GM12873 (cell line): Measurements from ENCODE around the gene ELFN1.

Experiments used
- CTCF ChIP-seq: IDR thresholded peaks from 2 replicates; pipeline ENCODE4 v1.5.1; 2012; ENCODE audit warnings: low read depth, mild to moderate bottlenecking, moderate library complexity, low read length, control low read depth; ENCODE audit not compliant: insufficient read depth; ENCODE audit errors: missing control alignments

Gene ELFN1

GRCh38 chr7:1725199-1725690 is 55.2 kb downstream of the ELFN1 start:
- TF ChIP-seq CTCF: no peak

- no peak for TF ChIP-seq CTCF
Measured at GRCh38 chr7:1725766-1726630, 55.9 kb downstream of the ELFN1 start.

DNA sequence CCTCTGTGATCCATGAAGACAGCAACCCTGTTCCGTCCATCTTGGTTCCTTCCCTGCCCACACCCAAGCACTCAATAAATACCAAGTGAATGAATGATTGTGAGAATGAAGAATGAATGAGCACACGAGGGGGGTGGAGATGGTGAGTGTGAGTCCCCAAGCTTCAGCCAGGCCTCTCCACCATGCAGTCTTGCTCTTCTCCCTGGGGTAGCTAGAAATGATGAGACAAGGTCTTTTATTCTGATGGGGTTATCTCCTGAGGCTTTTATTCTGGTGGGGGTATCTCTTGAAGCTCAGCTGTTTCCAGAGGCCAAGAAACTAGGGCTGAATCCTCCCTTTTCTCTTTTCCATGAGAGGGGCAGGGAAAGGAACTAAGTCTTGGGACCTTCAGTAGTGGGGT is 57.0 kb downstream of the ELFN1 start:
- no peak for TF ChIP-seq CTCF

DNA sequence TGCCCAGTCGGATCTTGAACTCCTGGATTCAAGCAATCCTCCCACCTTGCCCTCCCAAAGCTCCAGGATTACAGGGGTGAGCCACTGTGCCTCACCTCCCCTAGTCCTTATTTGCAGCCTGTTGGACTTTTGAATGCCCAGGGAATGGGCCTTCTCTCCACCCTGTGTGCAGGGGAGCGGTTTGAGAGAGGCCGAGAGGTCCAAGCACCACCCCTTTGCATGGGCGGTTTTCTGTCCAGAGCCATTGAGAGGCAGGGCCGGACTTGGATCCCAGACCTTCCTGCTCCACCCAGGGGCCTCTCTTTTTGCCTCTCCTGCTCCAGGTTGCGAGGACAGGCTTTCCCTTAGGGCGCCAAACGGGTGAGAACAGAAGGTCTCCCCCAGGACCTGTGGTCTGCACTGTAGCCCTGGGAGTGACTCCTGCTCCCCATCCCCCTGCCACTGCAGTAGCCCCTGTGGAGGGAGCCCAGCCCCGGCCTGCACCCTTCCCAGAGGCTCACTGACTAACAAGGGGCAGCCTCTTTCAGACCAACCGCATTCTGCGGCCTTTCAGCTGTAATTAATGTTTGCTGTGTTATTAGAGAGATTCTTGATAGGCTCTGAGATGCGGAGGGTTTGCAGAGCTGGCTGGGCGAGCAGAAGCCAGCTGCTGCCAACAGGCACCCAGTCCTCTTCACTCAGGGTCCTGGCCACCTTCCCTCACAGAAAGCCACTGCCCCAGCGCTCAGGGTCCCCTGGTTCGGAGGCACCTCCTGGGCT is 57.9 kb downstream of the ELFN1 start:
- TF ChIP-seq CTCF: no peak

DNA sequence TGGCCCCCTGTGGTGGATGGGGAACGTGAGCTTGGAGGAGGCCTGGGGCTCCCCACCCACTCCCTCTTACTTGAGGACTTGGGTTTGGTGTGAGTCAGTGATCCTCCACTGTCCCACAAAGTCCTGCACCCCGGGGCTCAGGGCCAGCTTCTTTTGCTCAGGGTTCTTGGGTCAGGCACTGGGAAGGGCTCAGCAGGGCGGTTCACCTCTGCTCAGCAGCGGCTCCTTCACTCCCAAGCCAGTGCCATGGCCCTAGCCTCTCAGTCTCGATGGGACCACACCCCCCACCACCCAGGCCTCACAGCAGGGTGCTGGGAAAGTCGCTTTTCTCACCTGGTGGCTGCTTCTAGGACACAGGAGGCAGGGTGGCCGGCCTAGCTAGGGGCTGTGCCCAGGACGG is 59.1 kb downstream of the ELFN1 start:
- no peak for TF ChIP-seq CTCF

- no peak for TF ChIP-seq CTCF
Measured at GRCh38 chr7:1729773-1730172, 59.7 kb downstream of the ELFN1 start.

DNA sequence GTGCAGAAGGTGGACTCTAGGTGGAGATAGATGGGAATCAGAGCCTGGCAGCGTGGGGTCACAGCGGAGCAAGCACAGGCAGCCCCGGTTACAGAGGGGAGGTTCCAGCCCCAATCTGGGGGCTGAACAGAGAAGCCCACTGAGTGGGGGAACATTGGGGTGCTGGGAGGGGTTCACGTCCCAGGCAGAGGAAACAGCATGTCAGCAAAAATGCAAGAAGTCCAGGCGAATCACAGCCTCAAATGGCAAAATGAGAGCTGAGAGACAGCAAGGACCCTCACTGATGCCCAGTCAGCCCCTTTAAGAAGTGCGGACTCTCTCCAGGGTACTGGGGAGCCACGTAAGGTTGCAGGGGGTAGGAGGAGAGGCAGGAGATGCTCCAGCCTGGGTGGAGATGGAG is 62.0 kb downstream of the ELFN1 start:
- TF ChIP-seq CTCF: no peak
